HFFc6 (cell line): ENCODE data around the gene EEFSEC. TPM values are rescaled to one million over a fixed set of nuclear protein-coding genes. Genes with fewer than 3 reads are reported as not detected.

Experiments
- DNase-seq: peaks from one replicate; pipeline ENCODE4 v3.0.0-alpha.2; 2018
- H3K27ac Mint-ChIP-seq: 2 replicates; pipeline ENCODE4 v1.8.0; 2020; ENCODE audit warnings: mild to moderate bottlenecking, mixed read lengths
- H3K27me3 Mint-ChIP-seq: 2 replicates; pipeline ENCODE4 v1.8.0; 2021; ENCODE audit warnings: mild to moderate bottlenecking, moderate library complexity, mixed read lengths; ENCODE audit not compliant: insufficient read depth
- H3K36me3 Mint-ChIP-seq: 2 replicates; pipeline ENCODE4 v1.8.0; 2021; ENCODE audit warnings: low read depth, mixed read lengths
- H3K4me1 Mint-ChIP-seq: 2 replicates; pipeline ENCODE4 v1.8.0; 2020; ENCODE audit warnings: low read depth, mixed read lengths
- H3K4me3 Mint-ChIP-seq: 2 replicates; pipeline ENCODE4 v1.8.0; 2020; ENCODE audit warnings: mild to moderate bottlenecking, moderate library complexity, mixed read lengths
- H3K9me3 Mint-ChIP-seq: 2 replicates; pipeline ENCODE4 v1.8.0; 2020; ENCODE audit warnings: mild to moderate bottlenecking, mixed read lengths
- total RNA-seq, 6 experiments: library from RNA; stranded (reverse); fragmentation: NEBNext Ultra II Directional; extraction: Animal tissue kit (Norgen Biotek cat#: 25700); gene quantifications; 2 replicates in 1 of 6; 3 replicates in 5 of 6; pipeline ENCODE4 v1.2.3, GENCODE V29; 2021
- TF ChIP-seq, protein P1 (sequence below): fragments of 200-600 bp; sonication (generic); IDR thresholded peaks from 2 replicates; pipeline ENCODE4 v1.5.0; 2021; ENCODE audit warnings: antibody characterized with exemption, mild to moderate bottlenecking

Gene EEFSEC
- total RNA-seq, 6 experiments from 2014 or later: 8.2 to 11.6 (median 11.0) TPM

DNA sequence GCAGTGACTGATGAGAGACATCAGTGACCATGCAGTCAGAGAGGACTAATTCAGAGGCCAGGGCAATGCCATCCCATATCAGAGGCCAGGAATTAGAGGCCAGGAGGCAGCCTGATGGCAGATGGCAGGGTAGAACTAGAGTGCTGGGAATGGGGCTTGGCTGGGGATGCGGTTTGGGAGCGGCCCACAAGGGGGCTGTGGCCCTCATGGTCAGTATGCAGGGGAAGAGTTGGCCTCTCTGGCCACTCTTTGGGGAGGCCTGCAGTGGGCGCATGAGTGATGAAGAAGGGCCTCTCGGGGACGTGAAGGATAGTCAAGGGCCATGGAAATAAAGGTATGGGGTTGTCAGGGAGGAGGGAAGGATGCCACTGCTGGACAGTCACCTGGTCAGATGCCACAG is 101.7 kb downstream of the EEFSEC start:
- H3K36me3 Mint-ChIP-seq: peaks cover 18% of the 10 kb centered on the region
- DNase-seq: no peak
- H3K27me3 Mint-ChIP-seq: no peaks in the 10 kb centered on the region; the same call in 1 of the 2 replicates
- no peak overlapping the region for H3K27ac Mint-ChIP-seq
- H3K4me1 Mint-ChIP-seq: peaks cover 19% of the 10 kb centered on the region
- peaks cover 6% of the 10 kb centered on the region for H3K9me3 Mint-ChIP-seq
- no peak overlapping the region for H3K4me3 Mint-ChIP-seq
- TF ChIP-seq, protein P1, sequence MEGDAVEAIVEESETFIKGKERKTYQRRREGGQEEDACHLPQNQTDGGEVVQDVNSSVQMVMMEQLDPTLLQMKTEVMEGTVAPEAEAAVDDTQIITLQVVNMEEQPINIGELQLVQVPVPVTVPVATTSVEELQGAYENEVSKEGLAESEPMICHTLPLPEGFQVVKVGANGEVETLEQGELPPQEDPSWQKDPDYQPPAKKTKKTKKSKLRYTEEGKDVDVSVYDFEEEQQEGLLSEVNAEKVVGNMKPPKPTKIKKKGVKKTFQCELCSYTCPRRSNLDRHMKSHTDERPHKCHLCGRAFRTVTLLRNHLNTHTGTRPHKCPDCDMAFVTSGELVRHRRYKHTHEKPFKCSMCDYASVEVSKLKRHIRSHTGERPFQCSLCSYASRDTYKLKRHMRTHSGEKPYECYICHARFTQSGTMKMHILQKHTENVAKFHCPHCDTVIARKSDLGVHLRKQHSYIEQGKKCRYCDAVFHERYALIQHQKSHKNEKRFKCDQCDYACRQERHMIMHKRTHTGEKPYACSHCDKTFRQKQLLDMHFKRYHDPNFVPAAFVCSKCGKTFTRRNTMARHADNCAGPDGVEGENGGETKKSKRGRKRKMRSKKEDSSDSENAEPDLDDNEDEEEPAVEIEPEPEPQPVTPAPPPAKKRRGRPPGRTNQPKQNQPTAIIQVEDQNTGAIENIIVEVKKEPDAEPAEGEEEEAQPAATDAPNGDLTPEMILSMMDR: no peak; the same call in 1 of the 2 replicates

DNA sequence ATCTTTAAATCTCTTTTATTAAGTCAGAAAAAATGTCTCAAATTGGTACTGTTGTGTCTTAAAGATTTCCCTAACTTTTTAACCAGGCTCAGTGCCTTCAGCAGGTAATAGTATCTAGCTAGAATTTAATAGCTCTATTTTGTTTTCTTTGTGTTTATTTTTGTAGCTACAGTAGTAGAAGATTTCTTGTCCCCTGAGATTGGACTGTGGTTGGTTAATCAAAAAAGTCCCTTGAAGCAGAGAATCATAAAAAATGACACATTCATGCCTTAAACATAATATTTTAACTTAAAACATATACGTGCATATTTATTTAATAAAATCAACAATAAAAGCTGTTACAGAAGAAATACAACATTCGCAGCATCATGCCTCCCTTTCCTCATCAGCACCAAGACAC is 102.8 kb downstream of the EEFSEC start:
- no peak for DNase-seq
- H3K4me3 Mint-ChIP-seq: no peak overlapping the region
- TF ChIP-seq, protein P1: no peak
- peaks cover 13% of the 10 kb centered on the region for H3K9me3 Mint-ChIP-seq
- peaks cover 19% of the 10 kb centered on the region for H3K4me1 Mint-ChIP-seq
- H3K27ac Mint-ChIP-seq: no peak overlapping the region
- no peaks in the 10 kb centered on the region; the same call in 1 of the 2 replicates for H3K27me3 Mint-ChIP-seq
- peaks cover 16% of the 10 kb centered on the region for H3K36me3 Mint-ChIP-seq

DNA sequence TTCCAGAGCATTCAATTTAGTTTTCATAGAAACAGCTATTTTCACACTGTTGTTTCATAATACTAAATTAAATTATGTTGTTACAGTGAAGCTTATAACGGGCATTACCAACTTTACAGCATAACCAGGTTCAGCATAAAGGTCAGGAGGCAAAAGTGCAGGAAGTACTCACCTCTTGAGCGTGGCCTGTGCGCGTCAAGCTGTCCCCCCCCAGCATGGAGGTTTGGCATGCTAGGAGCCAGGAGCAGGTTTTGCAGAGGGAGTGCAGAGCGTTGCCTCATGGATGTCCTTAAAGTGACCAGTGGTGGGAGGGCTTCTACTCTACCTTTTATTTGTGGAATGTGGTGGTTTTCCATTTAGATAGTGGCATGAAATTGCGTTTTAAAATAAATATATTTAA is 104.4 kb downstream of the EEFSEC start:
- Mint-ChIP-seq H3K27ac (no peak overlapping the region), H3K9me3 (peaks cover 13% of the 10 kb centered on the region), H3K36me3 (peaks cover 20% of the 10 kb centered on the region), H3K27me3 (no peaks in the 10 kb centered on the region; the same call in 1 of the 2 replicates), H3K4me1 (peaks cover 12% of the 10 kb centered on the region), H3K4me3 (no peak overlapping the region)
- TF ChIP-seq, protein P1: no peak
- no peak for DNase-seq

DNA sequence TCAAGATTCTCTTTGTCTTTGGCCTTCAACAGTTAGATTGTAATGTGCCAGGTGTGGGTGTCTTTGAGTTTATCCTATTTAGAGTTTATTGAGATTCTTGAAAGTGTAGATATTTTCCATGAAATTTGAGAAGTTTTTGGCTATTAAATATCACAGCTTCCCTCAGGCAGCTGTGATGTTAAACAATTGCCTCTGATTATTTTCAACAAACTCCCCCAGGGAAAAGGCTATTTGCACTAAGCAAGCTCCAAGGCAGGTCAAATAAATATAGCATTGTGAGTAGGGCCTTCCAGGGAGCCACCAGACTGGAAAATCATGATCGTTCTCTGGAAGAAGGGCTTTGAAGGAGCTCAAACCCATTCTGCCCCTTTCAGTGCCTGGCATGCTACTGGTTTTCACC is 107.0 kb downstream of the EEFSEC start:
- peaks cover 20% of the 10 kb centered on the region for H3K36me3 Mint-ChIP-seq
- no peak for DNase-seq
- TF ChIP-seq, protein P1: no peak
- no peak overlapping the region for H3K27ac Mint-ChIP-seq
- no peaks in the 10 kb centered on the region for H3K4me1 Mint-ChIP-seq
- no peaks in the 10 kb centered on the region for H3K27me3 Mint-ChIP-seq
- no peak overlapping the region for H3K4me3 Mint-ChIP-seq
- H3K9me3 Mint-ChIP-seq: peaks cover 13% of the 10 kb centered on the region

DNA sequence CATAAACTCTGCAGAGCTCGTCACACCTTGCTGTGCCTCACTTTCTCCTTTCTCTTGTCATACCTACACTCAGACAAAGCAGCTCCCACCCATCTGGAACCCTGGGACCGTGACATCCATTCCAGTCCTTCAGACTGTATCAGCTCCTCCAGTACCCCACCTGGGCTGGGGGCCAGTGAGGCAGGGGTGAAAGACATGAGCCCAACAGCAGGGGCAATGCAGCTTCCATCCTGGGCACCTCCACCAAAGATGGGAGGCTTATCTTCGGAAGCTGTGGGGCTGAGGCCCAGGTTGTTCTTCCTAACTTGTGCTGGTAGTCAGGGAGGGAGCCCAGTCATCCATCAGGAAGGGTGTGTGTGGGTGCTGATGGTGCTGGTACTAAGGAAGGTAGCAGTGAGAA is 109.2 kb downstream of the EEFSEC start:
- peaks cover 20% of the 10 kb centered on the region for H3K36me3 Mint-ChIP-seq
- peaks cover 13% of the 10 kb centered on the region for H3K9me3 Mint-ChIP-seq
- H3K27ac Mint-ChIP-seq: no peak overlapping the region
- no peak overlapping the region for H3K4me3 Mint-ChIP-seq
- peaks cover 1% of the 10 kb centered on the region; the same call in 1 of the 2 replicates for H3K27me3 Mint-ChIP-seq
- TF ChIP-seq, protein P1: no peak
- no peaks in the 10 kb centered on the region for H3K4me1 Mint-ChIP-seq
- DNase-seq: no peak

DNA sequence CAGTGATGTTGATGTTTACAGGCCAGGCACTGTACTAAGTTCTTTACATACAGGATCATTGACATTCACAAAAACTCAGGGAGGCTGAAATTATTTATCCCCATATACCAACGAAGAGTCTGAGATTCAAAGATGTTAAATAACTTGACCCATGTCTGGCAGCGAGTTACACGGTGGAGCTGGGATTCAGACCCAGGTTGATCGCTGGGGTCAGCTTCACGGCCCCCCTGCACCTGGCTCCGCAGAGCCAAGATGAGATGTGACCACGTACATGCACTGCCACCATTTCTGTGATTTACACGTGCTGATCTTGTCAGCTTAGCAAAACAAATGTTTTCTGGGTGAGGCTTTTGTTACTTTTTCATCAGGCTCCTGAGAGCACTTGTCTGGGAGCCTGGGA is 109.8 kb downstream of the EEFSEC start:
- TF ChIP-seq, protein P1: no peak
- peaks cover 20% of the 10 kb centered on the region for H3K36me3 Mint-ChIP-seq
- no peak overlapping the region for H3K27ac Mint-ChIP-seq
- no peaks in the 10 kb centered on the region for H3K4me1 Mint-ChIP-seq
- H3K4me3 Mint-ChIP-seq: no peak overlapping the region
- H3K27me3 Mint-ChIP-seq: peaks cover 1% of the 10 kb centered on the region; the same call in 1 of the 2 replicates
- no peak for DNase-seq
- peaks cover 13% of the 10 kb centered on the region for H3K9me3 Mint-ChIP-seq
